Testis (tissue), 2 donors: ENCODE measurements around the gene KCNG2.

Experiments used
- POLR2A ChIP-seq: fragments of 450-650 bp; IDR thresholded peaks from one replicate; pipeline ENCODE4 v1.6.1; 2017; ENCODE audit warnings: antibody characterized with exemption, mild to moderate bottlenecking, moderate library complexity
- TF ChIP-seq, protein P1 (sequence below), 3 experiments: fragments of 450-650 bp in 2 of 3; fragments of 200-600 bp in 1 of 3; sonication (generic) in 1 of 3; IDR thresholded peaks; one replicate each; pipeline ENCODE4 v1.5.1; 2016 to 2019; ENCODE audit warnings: antibody characterized with exemption in 3 of 3, mild to moderate bottlenecking in 2 of 3, moderate library complexity in 1 of 3

DNA sequence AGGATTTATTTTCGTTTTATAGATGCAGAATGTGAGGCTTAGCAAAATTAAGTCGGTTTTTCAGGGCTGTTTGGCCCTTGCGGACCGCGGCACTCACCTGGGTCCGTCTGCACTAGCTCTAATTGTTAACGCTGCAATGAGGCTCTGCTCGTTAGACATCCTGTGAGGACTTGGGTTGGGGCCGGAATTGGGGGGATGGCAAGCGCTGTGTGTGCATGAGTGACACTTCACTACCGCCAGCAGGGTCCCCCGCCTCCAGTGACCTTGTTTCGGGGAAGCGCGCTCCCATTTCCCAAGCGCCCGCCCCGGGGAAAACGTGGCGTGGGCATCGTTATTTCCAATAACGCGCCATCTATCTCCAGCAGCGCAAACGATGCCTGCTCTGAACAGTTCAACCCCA is 54.2 kb downstream of the KCNG2 start:
- TF ChIP-seq, protein P1, sequence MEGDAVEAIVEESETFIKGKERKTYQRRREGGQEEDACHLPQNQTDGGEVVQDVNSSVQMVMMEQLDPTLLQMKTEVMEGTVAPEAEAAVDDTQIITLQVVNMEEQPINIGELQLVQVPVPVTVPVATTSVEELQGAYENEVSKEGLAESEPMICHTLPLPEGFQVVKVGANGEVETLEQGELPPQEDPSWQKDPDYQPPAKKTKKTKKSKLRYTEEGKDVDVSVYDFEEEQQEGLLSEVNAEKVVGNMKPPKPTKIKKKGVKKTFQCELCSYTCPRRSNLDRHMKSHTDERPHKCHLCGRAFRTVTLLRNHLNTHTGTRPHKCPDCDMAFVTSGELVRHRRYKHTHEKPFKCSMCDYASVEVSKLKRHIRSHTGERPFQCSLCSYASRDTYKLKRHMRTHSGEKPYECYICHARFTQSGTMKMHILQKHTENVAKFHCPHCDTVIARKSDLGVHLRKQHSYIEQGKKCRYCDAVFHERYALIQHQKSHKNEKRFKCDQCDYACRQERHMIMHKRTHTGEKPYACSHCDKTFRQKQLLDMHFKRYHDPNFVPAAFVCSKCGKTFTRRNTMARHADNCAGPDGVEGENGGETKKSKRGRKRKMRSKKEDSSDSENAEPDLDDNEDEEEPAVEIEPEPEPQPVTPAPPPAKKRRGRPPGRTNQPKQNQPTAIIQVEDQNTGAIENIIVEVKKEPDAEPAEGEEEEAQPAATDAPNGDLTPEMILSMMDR (IDR thresholded peaks at IDR 0.05), result no peak
- no peak for TF ChIP-seq POLR2A
